ENCODE data around the gene TM4SF20.
"Not testable (repeated sequence)": the region's sequence is repeated elsewhere in the genome, so short reads cannot be mapped to it uniquely, and the experiment has no call there.

The TM4SF20 gene

DNA sequence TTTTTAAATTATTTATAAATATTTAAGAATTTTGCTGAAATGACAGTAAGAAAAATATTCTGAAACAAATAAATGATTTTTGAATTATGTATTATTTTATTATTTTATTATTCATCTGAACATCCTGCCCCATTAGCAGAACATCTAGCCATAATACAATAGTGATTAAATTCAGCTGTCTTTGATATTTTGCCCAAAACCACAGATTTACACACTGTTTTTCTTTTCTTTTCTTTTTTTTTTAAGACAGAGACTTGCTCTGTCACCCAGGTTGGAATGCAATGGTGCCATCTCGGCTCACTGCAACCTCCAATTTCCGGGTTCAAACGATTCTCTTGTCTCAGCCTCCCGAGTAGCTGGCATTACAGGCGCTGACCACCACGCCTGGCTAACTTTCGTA is 10.6 kb upstream of the TM4SF20 start:
- Histone ChIP-seq H3K27ac (no peak overlapping the region), H3K9ac (ENCODE audit: insufficient read length) (no peak overlapping the region), H3K36me3 (ENCODE audit: insufficient read depth, low read length) (no peaks in the 10 kb centered on the region), H3K9me3 (ENCODE audit: low read depth, low read length) (no peaks in the 10 kb centered on the region), H3K4me3 (no peak overlapping the region)
- TF ChIP-seq FOXP2 (optimal IDR thresholded peaks at IDR 0.05; ENCODE audit: control extremely low read depth, extremely low read length, insufficient read depth) (no peak), POLR2AphosphoS5 (IDR thresholded peaks at IDR 0.05; ENCODE audit: borderline replicate concordance, low read depth, low read length) (no peak), EZH2 (IDR thresholded peaks at IDR 0.05) (no peak)
- DNase-seq (ENCODE audit: low read depth, low spot score) = no peak

GRCh38 chr2:227389231-227389630 is 10.1 kb upstream of the TM4SF20 start:
- no peaks in the 10 kb centered on the region for H3K36me3 ChIP-seq (ENCODE audit: insufficient read depth, low read length)
- H3K9ac ChIP-seq (ENCODE audit: insufficient read length) = no peak overlapping the region
- no peak overlapping the region for H3K4me3 ChIP-seq
- no peak for DNase-seq (ENCODE audit: low read depth, low spot score)
- no peak for TF ChIP-seq EZH2 (IDR thresholded peaks at IDR 0.05)
- no peak for TF ChIP-seq POLR2AphosphoS5 (IDR thresholded peaks at IDR 0.05; ENCODE audit: borderline replicate concordance, low read depth, low read length)
- TF ChIP-seq FOXP2 (optimal IDR thresholded peaks at IDR 0.05; ENCODE audit: control extremely low read depth, extremely low read length, insufficient read depth) = no peak
- H3K27ac ChIP-seq = no peak overlapping the region
- no peaks in the 10 kb centered on the region for H3K9me3 ChIP-seq (ENCODE audit: low read depth, low read length)

GRCh38 chr2:227388537-227389011 is 9.5 kb upstream of the TM4SF20 start:
- Histone ChIP-seq H3K36me3 (ENCODE audit: insufficient read depth, low read length) (no peaks in the 10 kb centered on the region), H3K4me3 (no peak overlapping the region), H3K27ac (no peak overlapping the region), H3K9ac (ENCODE audit: insufficient read length) (no peak overlapping the region), H3K9me3 (ENCODE audit: low read depth, low read length) (no peaks in the 10 kb centered on the region)
- no peak for TF ChIP-seq FOXP2 (optimal IDR thresholded peaks at IDR 0.05; ENCODE audit: control extremely low read depth, extremely low read length, insufficient read depth)
- TF ChIP-seq EZH2 (IDR thresholded peaks at IDR 0.05) = no peak
- TF ChIP-seq POLR2AphosphoS5 (IDR thresholded peaks at IDR 0.05; ENCODE audit: borderline replicate concordance, low read depth, low read length) = no peak
- no peak for DNase-seq (ENCODE audit: low read depth, low spot score)

GRCh38 chr2:227387583-227387982 is 8.5 kb upstream of the TM4SF20 start, which contains the start of gene SCYGR1:
Gene SCYGR1, minus strand, starts transcription at chr2:227387949. Its CDS starts 0 bp downstream, at chr2:227387949.
- H3K4me3 ChIP-seq; H3K36me3 ChIP-seq (ENCODE audit: insufficient read depth, low read length); H3K9ac ChIP-seq (ENCODE audit: insufficient read length); H3K27ac ChIP-seq; DNase-seq (ENCODE audit: low read depth, low spot score); H3K9me3 ChIP-seq (ENCODE audit: low read depth, low read length): not testable (repeated sequence)

DNA sequence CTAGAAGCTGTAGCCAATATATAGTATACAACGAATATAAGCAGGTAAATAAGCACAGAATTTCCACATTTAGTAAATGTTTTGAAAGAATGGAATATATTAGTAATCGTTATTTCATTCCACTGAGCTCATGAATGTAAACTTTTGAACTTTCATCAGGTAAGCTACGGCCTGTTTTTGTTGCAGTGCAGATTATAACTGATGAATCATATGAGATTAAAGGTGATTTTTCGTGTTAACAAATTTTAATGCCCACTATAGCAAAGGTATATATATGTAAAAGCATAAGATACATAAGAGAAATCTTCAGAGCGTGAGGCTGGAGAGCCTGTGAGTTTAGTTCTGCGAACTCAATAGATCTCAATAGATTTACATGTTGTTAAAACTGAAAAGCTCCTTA is 7.5 kb upstream of the TM4SF20 start:
- no peak overlapping the region for H3K4me3 ChIP-seq
- TF ChIP-seq FOXP2 (optimal IDR thresholded peaks at IDR 0.05; ENCODE audit: control extremely low read depth, extremely low read length, insufficient read depth) = no peak
- TF ChIP-seq EZH2 (IDR thresholded peaks at IDR 0.05) = no peak
- no peaks in the 10 kb centered on the region for H3K9me3 ChIP-seq (ENCODE audit: low read depth, low read length)
- no peak for DNase-seq (ENCODE audit: low read depth, low spot score)
- H3K9ac ChIP-seq (ENCODE audit: insufficient read length) = no peak overlapping the region
- no peak overlapping the region for H3K27ac ChIP-seq
- no peaks in the 10 kb centered on the region for H3K36me3 ChIP-seq (ENCODE audit: insufficient read depth, low read length)

DNA sequence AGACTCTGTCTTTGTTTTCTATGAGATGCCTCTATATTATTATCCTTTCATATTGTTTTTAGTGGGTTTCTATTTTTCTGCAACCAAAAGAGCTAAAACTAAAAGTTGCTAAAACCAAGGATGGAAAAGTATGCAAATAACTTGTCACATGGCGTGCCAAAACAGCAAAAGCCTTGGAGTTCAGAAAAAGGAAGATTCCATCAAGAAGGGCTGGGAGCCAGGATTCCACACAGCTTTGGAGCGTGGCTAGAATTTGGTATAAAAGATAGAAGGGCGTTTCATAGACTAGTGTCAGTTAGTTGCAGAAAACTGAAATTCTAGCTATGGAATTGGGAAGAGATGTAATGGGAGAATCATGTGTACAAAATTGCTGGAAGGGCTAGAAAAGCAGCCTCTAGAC is 4.6 kb upstream of the TM4SF20 start:
- Histone ChIP-seq H3K9ac (ENCODE audit: insufficient read length) (no peak overlapping the region), H3K36me3 (ENCODE audit: insufficient read depth, low read length) (no peaks in the 10 kb centered on the region), H3K9me3 (ENCODE audit: low read depth, low read length) (no peaks in the 10 kb centered on the region), H3K27ac (no peak overlapping the region), H3K4me3 (no peak overlapping the region)
- TF ChIP-seq EZH2 (IDR thresholded peaks at IDR 0.05) (no peak), FOXP2 (optimal IDR thresholded peaks at IDR 0.05; ENCODE audit: control extremely low read depth, extremely low read length, insufficient read depth) (no peak), POLR2AphosphoS5 (IDR thresholded peaks at IDR 0.05; ENCODE audit: borderline replicate concordance, low read depth, low read length) (no peak)
- no peak for DNase-seq (ENCODE audit: low read depth, low spot score)

DNA sequence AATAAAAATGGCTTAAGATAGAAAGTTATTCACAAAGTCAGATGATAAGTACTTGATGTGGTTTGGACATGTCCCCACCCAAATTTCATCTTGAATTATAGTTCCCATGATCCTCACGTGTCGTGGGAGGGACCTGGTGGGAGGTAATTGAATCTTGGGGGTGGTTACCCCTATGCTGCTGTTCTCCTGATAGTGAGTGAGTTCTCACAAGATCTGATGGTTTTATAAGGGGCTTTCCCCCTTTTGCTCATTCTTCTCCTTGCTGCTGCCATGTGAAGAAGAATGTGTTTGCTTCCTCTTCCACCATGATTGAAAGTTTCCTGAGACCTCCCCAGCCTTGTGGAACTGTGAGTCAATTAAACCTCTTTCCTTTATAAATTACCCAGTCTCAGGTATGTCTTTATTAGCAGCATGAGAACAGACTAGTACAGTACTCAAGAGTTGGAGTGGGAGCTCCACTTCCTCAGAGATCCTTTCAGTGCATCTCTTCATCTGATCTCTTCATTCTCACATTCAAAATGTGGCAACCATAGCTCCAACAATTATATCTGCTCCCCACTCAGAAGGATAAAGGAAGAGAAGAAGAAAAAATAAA is 3.2 kb upstream of the TM4SF20 start:
- DNase-seq (ENCODE audit: low read depth, low spot score); H3K27ac ChIP-seq; H3K36me3 ChIP-seq (ENCODE audit: insufficient read depth, low read length); H3K9ac ChIP-seq (ENCODE audit: insufficient read length); H3K4me3 ChIP-seq; H3K9me3 ChIP-seq (ENCODE audit: low read depth, low read length): not testable (repeated sequence)

- DNase-seq (ENCODE audit: low read depth, low spot score) = no peak
- Histone ChIP-seq H3K9ac (ENCODE audit: insufficient read length) (no peak overlapping the region), H3K9me3 (ENCODE audit: low read depth, low read length) (no peaks in the 10 kb centered on the region), H3K4me3 (no peak overlapping the region), H3K36me3 (ENCODE audit: insufficient read depth, low read length) (no peaks in the 10 kb centered on the region), H3K27ac (no peak overlapping the region)
- no peak for TF ChIP-seq FOXP2 (optimal IDR thresholded peaks at IDR 0.05; ENCODE audit: control extremely low read depth, extremely low read length, insufficient read depth)
- TF ChIP-seq EZH2 (IDR thresholded peaks at IDR 0.05) = no peak
- no peak for TF ChIP-seq POLR2AphosphoS5 (IDR thresholded peaks at IDR 0.05; ENCODE audit: borderline replicate concordance, low read depth, low read length)
These were observed 729 bp downstream of the TM4SF20 start for GRCh38 chr2:227378371-227378782.

GRCh38 chr2:227377467-227378351 is 1.4 kb downstream of the TM4SF20 start:
- H3K27ac ChIP-seq = no peak overlapping the region
- H3K9ac ChIP-seq (ENCODE audit: insufficient read length) = no peak overlapping the region
- no peak for DNase-seq (ENCODE audit: low read depth, low spot score)

More at GRCh38 chr2:227377467-227378351, 1.4 kb downstream of the TM4SF20 start:
- Histone ChIP-seq H3K4me3 (no peak overlapping the region), H3K9me3 (ENCODE audit: low read depth, low read length) (no peaks in the 10 kb centered on the region), H3K36me3 (ENCODE audit: insufficient read depth, low read length) (no peaks in the 10 kb centered on the region)
- TF ChIP-seq POLR2AphosphoS5 (IDR thresholded peaks at IDR 0.05; ENCODE audit: borderline replicate concordance, low read depth, low read length) (no peak), EZH2 (IDR thresholded peaks at IDR 0.05) (no peak), FOXP2 (optimal IDR thresholded peaks at IDR 0.05; ENCODE audit: control extremely low read depth, extremely low read length, insufficient read depth) (no peak)
